Keratinocyte (primary cell): ENCODE results near the gene CACNA1F. TPM values are rescaled to one million over a fixed set of nuclear protein-coding genes. Genes with fewer than 3 reads are reported as not detected.
A peak's percentile ranks its signal among the peaks of the same experiment; 100 is the strongest.

Source experiments
- DNase-seq: peaks from one replicate; pipeline ENCODE4 v3.0.0-alpha.2; 2011; ENCODE audit warnings: low read depth, missing footprints, low spot score
- FAIRE-seq: peaks from 2 replicates; lab custom pipeline; 2011; peaks lifted over from hg19 to GRCh38; lab: Jason Lieb, UNC
- H2AFZ ChIP-seq: 2 replicates; pipeline ENCODE4 v1.6.0; 2012; ENCODE audit warnings: low read length, control low read depth, inconsistent platforms; ENCODE audit not compliant: control insufficient read depth
- H3K27ac ChIP-seq: 2 replicates; pipeline ENCODE4 v1.5.1; 2011; ENCODE audit warnings: low read length; ENCODE audit not compliant: control insufficient read depth, insufficient read depth
- H3K27me3 ChIP-seq: 3 replicates; pipeline ENCODE4 v1.6.0; 2011; ENCODE audit warnings: low read length; ENCODE audit not compliant: control insufficient read depth, insufficient read depth; ENCODE audit errors: extremely low read depth
- H3K36me3 ChIP-seq, 2 experiments: 2 replicates in 1 of 2; 3 replicates in 1 of 2; pipeline ENCODE4 v1.5.1; 2011; ENCODE audit warnings: low read length in 2 of 2, mild to moderate bottlenecking in 1 of 2; ENCODE audit not compliant: control insufficient read depth in 2 of 2, insufficient read depth in 2 of 2; ENCODE audit errors: extremely low read depth in 1 of 2
- H3K4me1 ChIP-seq: 3 replicates; pipeline ENCODE4 v1.5.1; 2011; ENCODE audit warnings: low read length; ENCODE audit not compliant: control insufficient read depth, insufficient read depth; ENCODE audit errors: extremely low read depth
- H3K4me2 ChIP-seq: 3 replicates; pipeline ENCODE4 v1.6.0; 2011; ENCODE audit warnings: low read depth, low read length; ENCODE audit not compliant: control insufficient read depth, insufficient read depth; ENCODE audit errors: extremely low read depth
- H3K4me3 ChIP-seq, 3 experiments: fragments of 200-600 bp in 1 of 3; sonication (generic) in 1 of 3; 2 replicates in 2 of 3; 3 replicates in 1 of 3; pipeline ENCODE4 v1.5.1; 2011 to 2016; ENCODE audit warnings: low read length in 3 of 3, mild to moderate bottlenecking in 3 of 3, control low read depth in 2 of 3, inconsistent platforms in 1 of 3, low read depth in 1 of 3, mixed read lengths in 1 of 3, mixed run types in 1 of 3, moderate library complexity in 1 of 3; ENCODE audit not compliant: control insufficient read depth in 2 of 3, insufficient read depth in 2 of 3; ENCODE audit errors: extremely low read depth in 1 of 3
- H3K79me2 ChIP-seq: 2 replicates; pipeline ENCODE4 v1.6.0; 2012; ENCODE audit warnings: low read length; ENCODE audit not compliant: control insufficient read depth, insufficient read depth
- H3K9ac ChIP-seq: 3 replicates; pipeline ENCODE4 v1.6.0; 2011; ENCODE audit warnings: low read length; ENCODE audit not compliant: control insufficient read depth, insufficient read depth; ENCODE audit errors: extremely low read depth
- H3K9me1 ChIP-seq: 3 replicates; pipeline ENCODE4 v1.6.0; 2011; ENCODE audit warnings: low read length; ENCODE audit not compliant: control insufficient read depth, insufficient read depth; ENCODE audit errors: extremely low read depth
- H3K9me3 ChIP-seq: 2 replicates; pipeline ENCODE4 v1.5.1; 2012; ENCODE audit warnings: low read depth, low read length; ENCODE audit not compliant: control insufficient read depth
- H4K20me1 ChIP-seq: 3 replicates; pipeline ENCODE4 v1.6.0; 2011; ENCODE audit warnings: low read length; ENCODE audit not compliant: control insufficient read depth, insufficient read depth; ENCODE audit errors: extremely low read depth
- EZH2 ChIP-seq: IDR thresholded peaks from one replicate; pipeline ENCODE4 v1.6.1; 2012; ENCODE audit warnings: inconsistent platforms, mild to moderate bottlenecking, low read length, moderate library complexity
- dilution Hi-C: fragments of 300-500 bp; cut with MboI; formaldehyde crosslinking; loops from one replicate; pipeline ENCODE4 v1.7.0; 2020; ENCODE audit warnings: low sequenced_read_pairs; ENCODE audit not compliant: extremely low pct_ligation_motif_present
- polyA plus RNA-seq, 5 experiments: library from polyadenylated mRNA; depleted of rRNA in 3 of 5; stranded (reverse) in 3 of 5; stranded (forward) in 1 of 5; unstranded in 1 of 5; fragments of >200 nt; gene quantifications; 1 replicate in 1 of 5; 2 replicates in 3 of 5; 3 replicates in 1 of 5; pipeline versions ENCODE4 v1.2.1 to v1.2.3, GENCODE V29; 2011 to 2012; ENCODE audit warnings: missing spikeins in 2 of 5, low read depth in 1 of 5, low replicate concordance in 1 of 5
- TF ChIP-seq, protein P1 (sequence below), 3 experiments: IDR thresholded peaks in 1 of 3; conservative IDR thresholded peaks in 1 of 3; optimal IDR thresholded peaks in 1 of 3; 2 replicates in 2 of 3; 3 replicates in 1 of 3; pipeline versions ENCODE3 to v1.5.1; 2011; ENCODE audit warnings: low read length in 3 of 3, mild to moderate bottlenecking in 3 of 3, moderate library complexity in 2 of 3, control low read depth in 1 of 3, inconsistent platforms in 1 of 3; ENCODE audit not compliant: insufficient read depth in 2 of 3; ENCODE audit errors: extremely low read depth in 1 of 3

Gene CACNA1F
- polyA plus RNA-seq, 1 donor (not counting 4 experiments of a cell fraction or from before 2014, with no cell fraction given), result not detected

DNA sequence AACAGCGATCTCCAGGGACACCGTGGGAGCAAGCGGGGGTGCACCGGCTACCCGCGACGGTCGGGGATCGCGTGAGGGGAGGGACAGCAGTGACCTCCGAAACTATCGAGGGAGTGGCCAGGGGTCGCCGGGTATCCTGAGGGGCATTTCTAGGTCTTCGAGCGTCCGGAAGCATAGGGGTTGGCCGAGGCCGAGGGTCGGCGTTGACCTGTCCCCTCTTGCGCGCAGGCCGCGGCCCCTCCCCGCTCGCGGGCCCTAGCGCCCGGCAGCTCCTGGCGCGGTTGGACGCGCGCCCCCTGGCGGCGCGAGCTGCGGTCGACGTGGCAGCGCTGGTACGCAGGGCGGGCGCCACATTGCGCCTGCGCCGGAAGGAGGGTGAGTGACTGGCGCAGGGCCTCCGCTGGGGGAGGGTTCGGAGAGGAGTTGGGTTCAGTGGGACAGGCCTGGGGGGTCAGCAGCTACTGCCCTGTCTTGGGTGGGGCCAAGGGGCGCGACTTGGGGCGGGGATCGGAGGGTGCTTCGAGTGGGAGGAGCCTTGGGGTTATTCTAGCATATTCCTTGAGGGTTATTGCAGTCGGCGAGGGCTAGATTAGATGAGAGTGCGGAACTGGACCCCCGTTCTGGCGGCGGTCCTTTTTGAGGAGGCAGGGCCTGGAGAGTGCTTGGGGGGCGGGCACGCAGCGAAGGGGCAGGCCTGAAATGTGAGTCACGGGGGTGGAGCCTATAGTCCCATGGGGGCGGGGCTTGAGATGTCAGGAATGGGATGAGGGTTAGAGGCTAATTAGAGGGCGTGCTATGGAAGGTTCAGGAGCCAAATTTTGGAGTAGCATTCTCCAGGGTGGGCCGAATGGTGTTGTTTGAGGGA, 69.4 kb downstream of the CACNA1F start:
- H3K27me3 ChIP-seq, result no peaks in the 10 kb centered on the region
- H3K9me3 ChIP-seq, result no peaks in the 10 kb centered on the region
- no peaks in the 10 kb centered on the region for H3K36me3 ChIP-seq
- no peaks in the 10 kb centered on the region for H3K79me2 ChIP-seq
- TF ChIP-seq, protein P1, sequence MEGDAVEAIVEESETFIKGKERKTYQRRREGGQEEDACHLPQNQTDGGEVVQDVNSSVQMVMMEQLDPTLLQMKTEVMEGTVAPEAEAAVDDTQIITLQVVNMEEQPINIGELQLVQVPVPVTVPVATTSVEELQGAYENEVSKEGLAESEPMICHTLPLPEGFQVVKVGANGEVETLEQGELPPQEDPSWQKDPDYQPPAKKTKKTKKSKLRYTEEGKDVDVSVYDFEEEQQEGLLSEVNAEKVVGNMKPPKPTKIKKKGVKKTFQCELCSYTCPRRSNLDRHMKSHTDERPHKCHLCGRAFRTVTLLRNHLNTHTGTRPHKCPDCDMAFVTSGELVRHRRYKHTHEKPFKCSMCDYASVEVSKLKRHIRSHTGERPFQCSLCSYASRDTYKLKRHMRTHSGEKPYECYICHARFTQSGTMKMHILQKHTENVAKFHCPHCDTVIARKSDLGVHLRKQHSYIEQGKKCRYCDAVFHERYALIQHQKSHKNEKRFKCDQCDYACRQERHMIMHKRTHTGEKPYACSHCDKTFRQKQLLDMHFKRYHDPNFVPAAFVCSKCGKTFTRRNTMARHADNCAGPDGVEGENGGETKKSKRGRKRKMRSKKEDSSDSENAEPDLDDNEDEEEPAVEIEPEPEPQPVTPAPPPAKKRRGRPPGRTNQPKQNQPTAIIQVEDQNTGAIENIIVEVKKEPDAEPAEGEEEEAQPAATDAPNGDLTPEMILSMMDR (optimal IDR thresholded peaks at IDR 0.05 in 1 of 3, IDR thresholded peaks at IDR 0.05 in 1 of 3, conservative IDR thresholded peaks at IDR 0.05 in 1 of 3; ENCODE audit: extremely low read depth in 1 of 3, insufficient read depth in 2 of 3, low read length in 3 of 3), result peak in 1 of 3 experiments; percentile 54
- no peak for TF ChIP-seq EZH2
- peak overlapping the region; percentile 62 for H3K9ac ChIP-seq
- H4K20me1 ChIP-seq, result no peaks in the 10 kb centered on the region
- no peaks in the 10 kb centered on the region for H3K9me1 ChIP-seq
- H3K4me3 ChIP-seq, result peak overlapping the region in 2 of 3 experiments; percentile 30 to 38
- H3K4me1 ChIP-seq, result peaks cover 10% of the 10 kb centered on the region
- H2AFZ ChIP-seq, result peak overlapping the region; percentile 58
- peak overlapping the region; percentile 51 for H3K4me2 ChIP-seq
- H3K27ac ChIP-seq, result peak overlapping the region; percentile 77
- FAIRE-seq, result peak; percentile 73
- DNase-seq, result no peak
- dilution Hi-C loops, result no loop called here

DNA sequence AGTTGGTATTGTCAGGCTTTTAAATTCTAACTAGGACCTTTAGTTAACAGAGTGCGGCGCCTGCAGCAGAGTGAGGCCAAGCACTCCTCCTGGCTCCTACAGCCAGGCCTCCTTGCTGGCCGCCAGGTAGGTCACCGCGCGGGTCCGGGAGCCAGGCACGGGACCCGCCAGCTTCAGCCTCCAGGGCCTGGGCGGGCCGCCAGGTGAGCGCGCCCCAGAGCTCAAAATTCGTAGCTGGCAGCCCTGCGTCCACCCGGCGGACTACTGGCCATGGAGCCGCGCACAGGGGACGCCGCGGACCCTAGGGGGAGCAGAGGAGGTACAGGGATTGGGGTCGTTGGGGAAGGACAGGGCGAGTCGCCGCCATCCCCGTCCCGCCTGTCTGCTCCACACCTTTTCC, 70.5 kb downstream of the CACNA1F start, which contains the start of gene MAGIX:
TSS of gene MAGIX (plus strand) at position 139 of the 400 bp plus-strand sequence. CDS start at position 271, 132 bp downstream.
- TF ChIP-seq, protein P1 (optimal IDR thresholded peaks at IDR 0.05 in 1 of 3, IDR thresholded peaks at IDR 0.05 in 1 of 3, conservative IDR thresholded peaks at IDR 0.05 in 1 of 3; ENCODE audit: extremely low read depth in 1 of 3, insufficient read depth in 2 of 3, low read length in 3 of 3), result no peak
- no peak for TF ChIP-seq EZH2
- dilution Hi-C loops, result no loop called here
- H4K20me1 ChIP-seq, result no peaks in the 10 kb centered on the region
- FAIRE-seq, result no peak
- no peaks in the 10 kb centered on the region for H3K27me3 ChIP-seq
- peaks cover 10% of the 10 kb centered on the region for H3K4me1 ChIP-seq
- no peak for DNase-seq
- peak within 1 kb of the TSS in 1 of 3 experiments; percentile 30 for H3K4me3 ChIP-seq
- H3K9ac ChIP-seq, result peak within 1 kb of the TSS; percentile 28
- H2AFZ ChIP-seq, result peak within 1 kb of the TSS; percentile 58
- H3K79me2 ChIP-seq, result no peaks in the 10 kb centered on the region
- H3K4me2 ChIP-seq, result peak within 1 kb of the TSS; percentile 51
- H3K9me3 ChIP-seq, result no peaks in the 10 kb centered on the region
- no peaks in the 10 kb centered on the region for H3K36me3 ChIP-seq
- no peaks in the 10 kb centered on the region for H3K9me1 ChIP-seq
- H3K27ac ChIP-seq, result no peak within 1 kb of the TSS
